ENCODE results near the gene UBE3D.

Gene UBE3D

GRCh38 chr6:83108378-83108777 is 42.7 kb upstream of the UBE3D start (continued):
- no peak for TF ChIP-seq ZNF138 (tag by site-specific recombination; IDR thresholded peaks at IDR 0.05; ENCODE audit: borderline replicate concordance)

- ChIA-PET POLR2A (no interaction called here), CTCF (interaction anchor here (0.7 to 1.7 kb wide), 2 partner anchors 31 to 148 kb away, joined by 4 to 6 read pairs; partner anchors contain the start of gene DOP1A)
- H3K9me3 ChIP-seq (ENCODE audit: control insufficient read depth, insufficient read depth, low read depth, low read length), result no peaks in the 10 kb centered on the region
- no peak overlapping the region for H3K27ac ChIP-seq (ENCODE audit: extremely low read depth, low read depth, low read length)
- no peaks in the 10 kb centered on the region for H3K4me1 ChIP-seq (ENCODE audit: control insufficient read depth, insufficient read depth, low read length)
- no peak overlapping the region for H3K4me3 ChIP-seq (ENCODE audit: low read depth, low read length)
- H3K36me3 ChIP-seq (ENCODE audit: control insufficient read depth in 2 of 2, insufficient read depth in 1 of 2, low read length in 2 of 2), result peaks cover 8 to 33% of the 10 kb centered on the region in 2 experiments
- no peak for TF ChIP-seq REPIN1 (tag by site-specific recombination; IDR thresholded peaks at IDR 0.05; ENCODE audit: low read depth)
- TF ChIP-seq ZNF639 (tag by site-specific recombination; IDR thresholded peaks at IDR 0.05), result no peak
- no peak for TF ChIP-seq ZNF354C (tag by site-specific recombination; IDR thresholded peaks at IDR 0.05; ENCODE audit: borderline replicate concordance, low read depth)
- no peak for TF ChIP-seq ZNF791 (tag by site-specific recombination; IDR thresholded peaks at IDR 0.05)
- no peak for TF ChIP-seq ZNF280C (tag by site-specific recombination; IDR thresholded peaks at IDR 0.05)
- no peak for TF ChIP-seq ZNF426 (tag by site-specific recombination; IDR thresholded peaks at IDR 0.05)
- TF ChIP-seq PRDM1 (tag by site-specific recombination; IDR thresholded peaks at IDR 0.05), result no peak
- TF ChIP-seq ZNF704 (tag by site-specific recombination; IDR thresholded peaks at IDR 0.05), result no peak
- no peak for TF ChIP-seq ZNF768 (tag by site-specific recombination; IDR thresholded peaks at IDR 0.05)
- no peak for TF ChIP-seq ZNF292 (tag by site-specific recombination; IDR thresholded peaks at IDR 0.05; ENCODE audit: borderline replicate concordance, low read depth)
- TF ChIP-seq ZNF514 (tag by site-specific recombination; IDR thresholded peaks at IDR 0.05), result no peak
- TF ChIP-seq KLF8 (tag by site-specific recombination; IDR thresholded peaks at IDR 0.05), result no peak
- TF ChIP-seq ZNF398 (tag by site-specific recombination; IDR thresholded peaks at IDR 0.05), result no peak
Observed at GRCh38 chr6:83098589-83098988, 32.9 kb upstream of the UBE3D start.

GRCh38 chr6:83097675-83098074 is 32.0 kb upstream of the UBE3D start:
- POLR2A ChIA-PET, result no interaction called here
- CTCF ChIA-PET, result interaction anchor here (0.6 to 1.7 kb wide), 5 partner anchors 15 to 975 kb away, joined by 3 to 6 read pairs (median 3); partner anchors contain the start of gene DOP1A
- no peaks in the 10 kb centered on the region for H3K9me3 ChIP-seq (ENCODE audit: control insufficient read depth, insufficient read depth, low read depth, low read length)
- no peak overlapping the region for H3K27ac ChIP-seq (ENCODE audit: extremely low read depth, low read depth, low read length)
- peaks cover 5 to 24% of the 10 kb centered on the region in 2 experiments for H3K36me3 ChIP-seq (ENCODE audit: control insufficient read depth in 2 of 2, insufficient read depth in 1 of 2, low read length in 2 of 2)
- no peak overlapping the region for H3K4me3 ChIP-seq (ENCODE audit: low read depth, low read length)
- H3K4me1 ChIP-seq (ENCODE audit: control insufficient read depth, insufficient read depth, low read length), result no peaks in the 10 kb centered on the region
- TF ChIP-seq BCL6B (tag by site-specific recombination; IDR thresholded peaks at IDR 0.05) (no peak), ZNF701 (tag by site-specific recombination; IDR thresholded peaks at IDR 0.05) (no peak), ZNF677 (tag by site-specific recombination; IDR thresholded peaks at IDR 0.05) (no peak), MEIS1 (CRISPR knock-in tag; IDR thresholded peaks at IDR 0.05; ENCODE audit: borderline replicate concordance) (no peak), FEZF1 (tag by site-specific recombination; IDR thresholded peaks at IDR 0.05) (no peak), ZNF585B (tag by site-specific recombination; IDR thresholded peaks at IDR 0.05) (no peak)

Measured in HEK293 (cell line).